Coronary artery (tissue), 2 donors: ENCODE results near the gene TDRD6.
"Not testable (repeated sequence)": the region's sequence is repeated elsewhere in the genome, so short reads cannot be mapped to it uniquely, and the experiment has no call there.

Experiments
- DNase-seq: peaks from one replicate; pipeline ENCODE4 v3.0.0-alpha.2; 2017; ENCODE audit warnings: low spot score
- H3K27ac ChIP-seq, 2 donors: fragments of 200-600 bp; sonication (generic); one replicate each; pipeline ENCODE4 v1.5.1; 2016 to 2019
- H3K4me3 ChIP-seq: fragments of 200-600 bp; sonication (generic); 2 replicates; pipeline ENCODE4 v1.5.1; 2016; ENCODE audit warnings: mild to moderate bottlenecking, moderate library complexity
- TF ChIP-seq, protein P1 (sequence below): fragments of 200-600 bp; sonication (generic); IDR thresholded peaks from one replicate; pipeline ENCODE4 v1.5.1; 2019; ENCODE audit warnings: antibody characterized with exemption

TDRD6 gene, protein sequence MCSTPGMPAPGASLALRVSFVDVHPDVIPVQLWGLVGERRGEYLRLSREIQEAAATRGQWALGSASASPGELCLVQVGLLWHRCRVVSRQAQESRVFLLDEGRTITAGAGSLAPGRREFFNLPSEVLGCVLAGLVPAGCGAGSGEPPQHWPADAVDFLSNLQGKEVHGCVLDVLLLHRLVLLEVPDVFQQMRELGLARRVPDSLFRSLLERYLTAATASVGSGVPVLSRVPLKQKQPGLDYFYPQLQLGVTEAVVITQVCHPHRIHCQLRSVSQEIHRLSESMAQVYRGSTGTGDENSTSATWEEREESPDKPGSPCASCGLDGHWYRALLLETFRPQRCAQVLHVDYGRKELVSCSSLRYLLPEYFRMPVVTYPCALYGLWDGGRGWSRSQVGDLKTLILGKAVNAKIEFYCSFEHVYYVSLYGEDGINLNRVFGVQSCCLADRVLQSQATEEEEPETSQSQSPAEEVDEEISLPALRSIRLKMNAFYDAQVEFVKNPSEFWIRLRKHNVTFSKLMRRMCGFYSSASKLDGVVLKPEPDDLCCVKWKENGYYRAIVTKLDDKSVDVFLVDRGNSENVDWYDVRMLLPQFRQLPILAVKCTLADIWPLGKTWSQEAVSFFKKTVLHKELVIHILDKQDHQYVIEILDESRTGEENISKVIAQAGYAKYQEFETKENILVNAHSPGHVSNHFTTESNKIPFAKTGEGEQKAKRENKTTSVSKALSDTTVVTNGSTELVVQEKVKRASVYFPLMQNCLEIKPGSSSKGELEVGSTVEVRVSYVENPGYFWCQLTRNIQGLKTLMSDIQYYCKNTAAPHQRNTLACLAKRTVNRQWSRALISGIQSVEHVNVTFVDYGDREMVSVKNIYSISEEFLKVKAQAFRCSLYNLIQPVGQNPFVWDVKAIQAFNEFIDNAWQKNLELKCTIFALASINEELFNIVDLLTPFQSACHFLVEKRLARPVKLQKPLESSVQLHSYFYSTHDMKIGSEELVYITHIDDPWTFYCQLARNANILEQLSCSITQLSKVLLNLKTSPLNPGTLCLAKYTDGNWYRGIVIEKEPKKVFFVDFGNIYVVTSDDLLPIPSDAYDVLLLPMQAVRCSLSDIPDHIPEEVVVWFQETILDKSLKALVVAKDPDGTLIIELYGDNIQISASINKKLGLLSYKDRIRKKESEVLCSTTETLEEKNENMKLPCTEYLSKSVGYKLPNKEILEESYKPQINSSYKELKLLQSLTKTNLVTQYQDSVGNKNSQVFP (N-terminal part only)

DNA sequence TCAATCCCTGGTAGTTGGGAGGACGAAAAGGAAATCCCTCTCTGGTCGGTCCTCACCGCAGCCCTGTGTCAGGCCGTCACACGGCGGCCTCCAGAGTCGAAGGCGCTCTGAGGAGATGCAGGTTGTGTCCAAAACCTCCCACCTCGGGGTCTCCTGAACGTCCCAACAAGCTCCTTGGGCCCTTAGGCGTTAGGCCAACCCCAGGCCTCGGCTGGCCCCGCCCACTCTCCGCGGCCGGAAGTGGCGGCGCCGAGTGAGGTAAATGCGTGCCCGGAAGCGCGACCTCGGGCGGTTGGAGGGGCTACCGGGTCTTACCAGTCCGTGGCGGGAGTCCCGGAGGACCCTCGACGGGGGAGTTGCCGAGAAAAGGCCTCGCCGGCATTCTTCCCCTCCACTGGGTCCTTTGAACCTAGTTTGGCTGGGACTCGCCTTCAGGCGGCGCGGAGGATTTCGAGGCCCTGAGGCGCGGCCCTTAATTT, at the start of gene TDRD6:
TSS of gene TDRD6 (plus strand) at position 267 of the 479 bp plus-strand sequence. CDS start 244 bp downstream, outside the sequence.
- H3K4me3 ChIP-seq: no peak within 1 kb of the TSS
- DNase-seq: no peak
- no peak within 1 kb of the TSS for H3K27ac ChIP-seq
- TF ChIP-seq, protein P1, sequence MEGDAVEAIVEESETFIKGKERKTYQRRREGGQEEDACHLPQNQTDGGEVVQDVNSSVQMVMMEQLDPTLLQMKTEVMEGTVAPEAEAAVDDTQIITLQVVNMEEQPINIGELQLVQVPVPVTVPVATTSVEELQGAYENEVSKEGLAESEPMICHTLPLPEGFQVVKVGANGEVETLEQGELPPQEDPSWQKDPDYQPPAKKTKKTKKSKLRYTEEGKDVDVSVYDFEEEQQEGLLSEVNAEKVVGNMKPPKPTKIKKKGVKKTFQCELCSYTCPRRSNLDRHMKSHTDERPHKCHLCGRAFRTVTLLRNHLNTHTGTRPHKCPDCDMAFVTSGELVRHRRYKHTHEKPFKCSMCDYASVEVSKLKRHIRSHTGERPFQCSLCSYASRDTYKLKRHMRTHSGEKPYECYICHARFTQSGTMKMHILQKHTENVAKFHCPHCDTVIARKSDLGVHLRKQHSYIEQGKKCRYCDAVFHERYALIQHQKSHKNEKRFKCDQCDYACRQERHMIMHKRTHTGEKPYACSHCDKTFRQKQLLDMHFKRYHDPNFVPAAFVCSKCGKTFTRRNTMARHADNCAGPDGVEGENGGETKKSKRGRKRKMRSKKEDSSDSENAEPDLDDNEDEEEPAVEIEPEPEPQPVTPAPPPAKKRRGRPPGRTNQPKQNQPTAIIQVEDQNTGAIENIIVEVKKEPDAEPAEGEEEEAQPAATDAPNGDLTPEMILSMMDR: no peak

DNA sequence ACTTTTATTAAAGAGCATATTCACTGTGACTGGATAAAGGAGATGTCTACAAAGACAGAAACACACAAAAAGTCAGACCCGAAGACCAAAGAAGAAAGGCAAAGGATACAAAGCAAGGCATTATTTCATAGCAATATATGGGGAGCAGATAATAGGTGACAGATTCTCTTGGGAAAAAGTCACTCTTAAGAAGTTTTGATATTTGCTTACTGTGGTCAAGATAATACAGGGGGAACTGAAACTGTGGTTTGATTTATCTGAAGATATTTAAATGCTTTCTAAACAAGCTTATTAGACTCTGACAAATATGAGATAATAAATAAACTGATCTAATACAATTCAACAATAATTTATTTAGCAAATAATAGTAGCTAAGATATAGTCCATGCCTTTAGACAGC, 49.8 kb upstream of the TDRD6 start:
- no peak overlapping the region for H3K27ac ChIP-seq
- no peak overlapping the region for H3K4me3 ChIP-seq
- no peak for DNase-seq
- TF ChIP-seq, protein P1: no peak

DNA sequence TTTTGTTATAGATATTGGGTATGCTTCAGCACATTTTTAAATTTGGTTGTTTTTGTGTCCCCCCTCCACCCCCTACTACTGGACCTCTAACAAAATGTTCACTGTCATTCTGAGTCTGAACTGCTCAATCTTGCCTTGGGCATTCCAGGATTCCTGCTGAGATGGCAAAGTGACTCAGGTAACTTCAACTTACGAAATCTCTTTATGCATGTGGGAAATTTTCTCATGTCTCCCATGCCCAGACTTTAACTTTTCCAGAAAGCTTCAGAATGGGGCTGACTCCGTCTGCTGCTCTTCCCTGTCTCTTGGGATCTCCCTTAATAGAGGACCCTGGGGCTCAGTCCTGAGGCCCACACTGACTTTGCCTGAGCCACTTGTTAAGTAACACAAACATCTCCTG, 49.0 kb upstream of the TDRD6 start:
- TF ChIP-seq, protein P1: no peak
- H3K27ac ChIP-seq: no peak overlapping the region
- no peak overlapping the region for H3K4me3 ChIP-seq
- DNase-seq: no peak

DNA sequence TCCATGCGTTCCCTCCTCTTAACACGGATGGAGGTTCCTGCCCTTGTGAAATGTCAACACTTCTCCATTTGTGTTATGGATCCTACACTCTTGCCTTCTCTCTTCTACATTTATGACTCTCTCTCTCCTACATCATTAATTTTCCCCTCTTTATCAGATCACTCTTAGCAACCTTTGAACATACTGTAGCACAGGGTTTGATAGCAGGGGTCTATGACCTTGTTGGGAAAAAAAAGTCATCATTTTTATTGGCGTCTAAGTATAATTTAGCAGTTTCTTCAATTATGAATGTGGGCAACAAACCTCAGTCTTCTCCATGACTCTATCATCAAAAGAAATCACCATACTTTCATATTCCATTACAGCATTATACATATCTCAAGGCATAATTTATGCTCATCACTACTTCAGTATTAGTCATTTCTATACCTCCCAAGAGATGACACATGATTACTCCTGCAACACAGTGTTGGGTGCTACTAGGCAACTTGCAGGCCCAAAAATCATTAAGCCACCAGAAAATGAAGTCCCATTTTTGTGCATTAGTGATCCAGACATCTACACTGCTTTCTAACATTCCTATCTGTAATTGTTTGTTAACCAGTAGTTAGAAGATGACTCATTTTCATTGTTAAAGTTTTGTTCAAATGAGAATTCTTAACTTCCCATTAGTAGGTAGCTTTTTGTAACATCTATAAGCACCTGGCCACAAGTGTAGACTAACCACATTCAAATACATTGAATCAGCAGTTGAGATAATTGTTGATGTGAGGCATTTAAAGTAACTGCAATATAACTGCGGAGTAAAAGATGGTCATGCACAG, 44.5 kb upstream of the TDRD6 start:
- DNase-seq: no peak
- H3K27ac ChIP-seq: no peak overlapping the region
- H3K4me3 ChIP-seq: no peak overlapping the region
- TF ChIP-seq, protein P1: no peak

DNA sequence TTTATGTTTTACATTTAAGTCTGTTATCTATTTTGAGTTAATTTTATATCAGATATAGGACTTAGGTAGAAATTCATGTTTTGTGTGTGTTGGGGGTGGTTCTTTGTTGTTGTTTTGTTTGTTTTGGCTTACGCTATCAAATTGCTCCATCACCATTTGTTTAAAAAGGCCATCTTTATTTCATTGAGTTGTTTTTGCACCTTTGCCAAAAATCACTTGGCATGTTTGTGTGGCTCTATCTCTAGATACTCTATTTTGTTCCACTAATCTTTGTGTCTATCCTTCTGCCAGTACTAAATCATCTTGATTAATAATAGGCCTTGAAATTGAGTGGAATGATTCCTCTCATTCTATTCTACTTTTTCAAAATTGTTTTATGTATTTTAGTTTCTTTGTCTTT, 42.4 kb upstream of the TDRD6 start:
- DNase-seq: no peak
- TF ChIP-seq, protein P1: no peak
- no peak overlapping the region for H3K4me3 ChIP-seq
- H3K27ac ChIP-seq: no peak overlapping the region

DNA sequence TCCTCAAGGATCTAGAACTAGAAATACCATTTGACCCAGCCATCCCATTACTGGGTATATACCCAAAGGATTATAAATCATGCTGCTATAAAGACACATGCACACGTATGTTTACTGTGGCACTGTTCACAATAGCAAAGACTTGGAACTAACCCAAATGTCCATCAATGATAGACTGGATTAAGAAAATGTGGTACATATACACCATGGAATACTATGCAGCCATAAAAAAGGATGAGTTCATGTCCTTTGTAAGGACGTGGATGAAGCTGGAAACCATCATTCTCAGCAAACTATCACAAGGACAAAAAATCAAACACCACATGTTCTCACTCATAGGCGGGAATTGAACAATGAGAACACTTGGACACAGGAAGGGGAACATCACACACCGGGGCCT, 39.6 kb upstream of the TDRD6 start:
- not testable (repeated sequence) for H3K27ac ChIP-seq, H3K4me3 ChIP-seq, DNase-seq
